PC-3 (cell line): Measurements from ENCODE around the gene RRM2. TPM values are rescaled to one million over a fixed set of nuclear protein-coding genes. Genes with fewer than 3 reads are reported as not detected.

Experiments
- ATAC-seq: fragments of 200-7000 bp; cut with Tn5 transposase; 2 replicates; pipeline ENCODE4 v1.9.1; 2020; ENCODE audit warnings: mild to moderate bottlenecking, moderate library complexity
- BruUV-seq: library from RNA; stranded (reverse); fragments of 400-500 nt; replicated peaks from 2 replicates; lab custom pipeline; 2021; lab: Mats Ljungman, UMichigan
- CTCF ChIA-PET: fragments of 300-600 bp; sonication (Branson Sonifier 250); formaldehyde crosslinking; loops from one replicate; lab custom pipeline; 2022; ENCODE audit warnings: antibody characterized with exemption; lab: Charles Lee
- POLR2A ChIA-PET: fragments of 300-600 bp; sonication (Branson Sonifier 250); formaldehyde crosslinking; loops from one replicate; lab custom pipeline; 2022; ENCODE audit warnings: antibody characterized with exemption; ENCODE audit not compliant: unreplicated experiment; lab: Charles Lee
- DNase-seq: peaks from one replicate; pipeline ENCODE4 v3.0.0-alpha.2; 2015
- H2AFZ ChIP-seq: fragments of 300-600 bp; sonication (generic); 2 replicates; pipeline ENCODE4 v1.6.0; 2016; ENCODE audit warnings: antibody characterized with exemption, low read length
- H3F3A ChIP-seq: fragments of 300-600 bp; sonication (generic); one replicate; pipeline ENCODE4 v1.6.0; 2017; ENCODE audit warnings: antibody characterized with exemption, low read length, control low read depth, mild to moderate bottlenecking; ENCODE audit not compliant: unreplicated experiment
- H3K27ac ChIP-seq: fragments of 300-600 bp; sonication (generic); 2 replicates; pipeline ENCODE4 v1.5.1; 2016; ENCODE audit warnings: mild to moderate bottlenecking, low read length
- H3K27me3 ChIP-seq: fragments of 300-600 bp; sonication (generic); 2 replicates; pipeline ENCODE4 v1.6.1; 2016; ENCODE audit warnings: low read length, mixed read lengths
- H3K36me3 ChIP-seq: fragments of 300-600 bp; sonication (generic); 2 replicates; pipeline ENCODE4 v1.6.1; 2016; ENCODE audit warnings: low read depth, mixed run types, low read length, mixed read lengths
- H3K4me1 ChIP-seq: fragments of 300-600 bp; sonication (generic); 2 replicates; pipeline ENCODE4 v1.5.1; 2016; ENCODE audit warnings: low read length; ENCODE audit not compliant: insufficient read depth
- H3K4me2 ChIP-seq: fragments of 300-600 bp; sonication (generic); 2 replicates; pipeline ENCODE4 v1.6.0; 2016; ENCODE audit warnings: low read length
- H3K4me3 ChIP-seq: fragments of 300-600 bp; sonication (generic); 2 replicates; pipeline ENCODE4 v1.5.1; 2016; ENCODE audit warnings: mild to moderate bottlenecking, low read length, mixed read lengths
- H3K79me2 ChIP-seq: fragments of 300-600 bp; sonication (generic); 2 replicates; pipeline ENCODE4 v1.6.1; 2017; ENCODE audit warnings: low read length, mixed read lengths
- H3K9ac ChIP-seq: fragments of 300-600 bp; sonication (generic); 2 replicates; pipeline ENCODE4 v1.6.0; 2016; ENCODE audit warnings: mild to moderate bottlenecking, low read length
- H3K9me2 ChIP-seq: fragments of 300-600 bp; sonication (generic); replicated peaks from 2 replicates; pipeline ENCODE4 v1.6.1; 2016; ENCODE audit warnings: mixed run types, low read length, mixed read lengths
- H3K9me3 ChIP-seq: fragments of 300-600 bp; sonication (generic); 2 replicates; pipeline ENCODE4 v1.6.1; 2016; ENCODE audit warnings: low read length, mixed read lengths
- H4K20me1 ChIP-seq: fragments of 300-600 bp; sonication (generic); 2 replicates; pipeline ENCODE4 v1.6.1; 2016; ENCODE audit warnings: low read length, mixed read lengths
- CTCF ChIP-seq: fragments of 300-600 bp; sonication (generic); conservative IDR thresholded peaks from 2 replicates; pipeline ENCODE4 v1.5.1; 2017; ENCODE audit warnings: antibody characterized with exemption, low read depth, mild to moderate bottlenecking, low read length
- EZH2 ChIP-seq: fragments of 300-600 bp; sonication (generic); IDR thresholded peaks from one replicate; pipeline ENCODE4 v1.6.1; 2017; ENCODE audit warnings: antibody characterized with exemption, mild to moderate bottlenecking, low read length; ENCODE audit not compliant: unreplicated experiment
- EZH2phosphoT487 ChIP-seq: fragments of 300-600 bp; sonication (generic); IDR thresholded peaks from 2 replicates; pipeline ENCODE4 v1.6.1; 2018; ENCODE audit warnings: mild to moderate bottlenecking, antibody characterized with exemption, low read length, borderline replicate concordance
- intact Hi-C: fragments of 100-400 bp; cut with micrococcal nuclease; formaldehyde crosslinking; loops from 2 replicates; pipeline ENCODE4 v1.9.0; 2023
- total RNA-seq: library from RNA; depleted of rRNA; stranded (reverse); fragments of >200 nt; gene quantifications from 2 replicates; pipeline ENCODE4 v1.2.3, GENCODE V29; 2014

The RRM2 gene
- total RNA-seq, 1 experiment from 2014 or later: 282 TPM

- Histone ChIP-seq H3K4me3 (no peak overlapping the region), H3F3A (no peaks in the 10 kb centered on the region), H3K79me2 (no peaks in the 10 kb centered on the region), H3K9me2 (no peaks in the 10 kb centered on the region), H3K4me1 (no peaks in the 10 kb centered on the region), H3K27me3 (peaks cover 32% of the 10 kb centered on the region), H3K9me3 (no peaks in the 10 kb centered on the region), H3K36me3 (no peaks in the 10 kb centered on the region), H2AFZ (no peak overlapping the region), H4K20me1 (no peaks in the 10 kb centered on the region), H3K4me2 (no peak overlapping the region), H3K9ac (no peak overlapping the region), H3K27ac (no peak overlapping the region)
- ChIA-PET CTCF (no interaction called here), POLR2A (interaction anchor here (0.6 kb wide), 1 partner anchor 594 kb away, joined by 3 read pairs; no protein-coding TSS in a partner anchor)
- DNase-seq: no peak
- TF ChIP-seq EZH2 (no peak), CTCF (no peak), EZH2phosphoT487 (no peak)
- no TSS peak for BruUV-seq
- intact Hi-C loops: no loop called here
- no peak for ATAC-seq
Observed at GRCh38 chr2:10087360-10087759, 35.2 kb upstream of the RRM2 start.

- ATAC-seq: no peak
- no peak overlapping the region for H3K4me2 ChIP-seq
Observed at GRCh38 chr2:10089565-10090190, 32.9 kb upstream of the RRM2 start.

More at GRCh38 chr2:10089565-10090190, 32.9 kb upstream of the RRM2 start:
- Histone ChIP-seq H3K4me1 (no peaks in the 10 kb centered on the region), H3K9me2 (no peaks in the 10 kb centered on the region), H3K9me3 (no peaks in the 10 kb centered on the region), H3K9ac (no peak overlapping the region), H3K27me3 (peaks cover 9% of the 10 kb centered on the region; the same call in 1 of the 2 replicates), H3K79me2 (no peaks in the 10 kb centered on the region), H3K4me3 (no peak overlapping the region), H3K36me3 (no peaks in the 10 kb centered on the region), H3K27ac (no peak overlapping the region), H2AFZ (no peak overlapping the region), H3F3A (no peaks in the 10 kb centered on the region), H4K20me1 (no peaks in the 10 kb centered on the region)
- DNase-seq: no peak
- CTCF ChIA-PET: interaction anchor here (0.6 kb wide), 1 partner anchor 13 kb away, joined by 5 read pairs; no protein-coding TSS in a partner anchor
- no TSS peak for BruUV-seq
- intact Hi-C loops: no loop called here
- TF ChIP-seq EZH2phosphoT487 (no peak), CTCF (no peak), EZH2 (no peak)
- POLR2A ChIA-PET: no interaction called here
